Activated T-helper 9 cell treated with anti-CD3 and anti-CD28 coated beads, Interleukin-2, amount 50 U/mL, for 16 hours (primary cell): ENCODE data around the gene ETNK2.
A peak's percentile ranks its signal among the peaks of the same experiment; 100 is the strongest.

Experiments
- DNase-seq: peaks from one replicate; pipeline ENCODE4 v3.0.0-alpha.2; 2020; ENCODE audit warnings: low read depth

Gene ETNK2

DNA sequence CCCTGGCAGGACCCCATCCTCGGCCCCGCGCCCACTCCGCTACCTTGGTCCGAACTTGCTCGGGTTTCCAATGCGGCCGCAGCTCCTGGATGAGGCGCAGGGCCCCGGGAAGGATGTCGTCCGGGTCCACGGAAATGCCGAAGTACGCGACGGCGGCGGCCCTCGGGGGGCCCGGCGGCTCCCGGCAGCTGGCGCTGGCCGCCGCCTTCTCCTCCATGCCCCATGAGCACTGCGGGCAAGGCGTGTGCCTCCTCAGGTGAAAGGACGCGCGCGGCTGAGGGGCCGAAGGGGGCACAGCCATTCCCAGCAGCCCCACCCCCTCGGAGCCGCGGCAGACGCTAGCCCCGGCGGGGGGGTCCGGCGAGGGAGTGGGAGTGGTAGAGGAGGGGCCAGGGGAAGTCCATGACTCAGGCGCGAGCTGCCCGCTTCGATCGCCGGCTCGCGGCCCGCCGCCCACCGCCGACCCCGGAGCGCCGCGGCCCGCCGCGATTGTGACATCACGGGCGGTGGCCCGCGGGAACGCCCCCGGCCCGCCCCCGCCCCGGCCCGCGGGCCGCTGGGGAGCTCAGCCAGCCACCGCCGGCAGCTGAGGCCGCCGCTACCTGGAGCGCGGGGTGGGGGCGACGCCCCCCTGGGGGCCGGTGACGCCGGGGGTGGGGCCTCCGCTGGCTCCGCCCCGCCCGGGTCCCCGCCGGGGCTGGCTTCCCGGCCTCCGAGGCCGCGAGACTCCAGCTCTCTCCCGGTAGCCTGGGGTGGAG lies at the start of gene ETNK2:
TSS of gene ETNK2 (minus strand) at position 493 of the 758 bp plus-strand sequence. CDS start at position 301, 192 bp downstream.
- peak; percentile 42 for DNase-seq

- no peak for DNase-seq
These were observed 49.6 kb upstream of the ETNK2 start for GRCh38 chr1:204201348-204202040.

DNA sequence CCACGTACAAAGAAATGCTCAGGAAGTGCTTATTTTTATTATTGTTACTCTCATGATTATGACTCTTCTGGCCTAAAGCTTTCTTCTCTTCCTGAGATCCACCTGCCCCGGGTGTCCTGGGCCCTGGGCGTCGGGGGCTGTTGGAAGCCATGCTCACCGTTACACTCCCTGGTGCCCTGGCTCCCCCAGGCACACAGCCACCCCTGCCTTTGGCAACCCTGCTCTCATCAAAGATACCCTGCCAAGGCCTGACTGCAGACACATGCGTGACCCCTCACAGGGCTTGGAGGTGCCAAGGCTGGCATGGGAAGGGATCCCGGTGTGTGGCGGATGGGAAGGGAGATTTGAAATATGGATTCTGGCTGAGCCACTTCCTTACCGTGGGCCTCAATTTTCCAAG lies 47.7 kb upstream of the ETNK2 start:
- no peak for DNase-seq

GRCh38 chr1:204198348-204199340 lies 46.8 kb upstream of the ETNK2 start:
- DNase-seq: no peak

DNA sequence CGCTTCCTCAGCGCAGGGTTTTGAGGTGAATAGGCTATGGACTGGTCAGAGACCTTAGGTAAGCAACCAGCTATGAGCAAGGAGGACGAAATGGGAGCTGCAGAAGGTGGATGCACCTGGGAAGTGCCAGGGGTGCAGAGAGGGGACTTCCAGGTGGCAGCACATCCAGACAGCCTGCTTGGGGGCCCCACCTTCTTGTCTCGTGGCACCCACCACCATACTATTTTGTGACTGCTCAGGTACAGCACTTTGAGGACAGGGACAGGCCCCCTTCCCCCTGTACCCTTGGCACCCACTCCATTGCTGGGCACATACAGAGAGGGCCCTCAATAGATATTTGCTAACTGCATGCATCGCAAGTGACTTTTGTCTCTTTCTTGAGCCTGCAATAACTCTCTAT lies 45.2 kb upstream of the ETNK2 start:
- no peak for DNase-seq

DNA sequence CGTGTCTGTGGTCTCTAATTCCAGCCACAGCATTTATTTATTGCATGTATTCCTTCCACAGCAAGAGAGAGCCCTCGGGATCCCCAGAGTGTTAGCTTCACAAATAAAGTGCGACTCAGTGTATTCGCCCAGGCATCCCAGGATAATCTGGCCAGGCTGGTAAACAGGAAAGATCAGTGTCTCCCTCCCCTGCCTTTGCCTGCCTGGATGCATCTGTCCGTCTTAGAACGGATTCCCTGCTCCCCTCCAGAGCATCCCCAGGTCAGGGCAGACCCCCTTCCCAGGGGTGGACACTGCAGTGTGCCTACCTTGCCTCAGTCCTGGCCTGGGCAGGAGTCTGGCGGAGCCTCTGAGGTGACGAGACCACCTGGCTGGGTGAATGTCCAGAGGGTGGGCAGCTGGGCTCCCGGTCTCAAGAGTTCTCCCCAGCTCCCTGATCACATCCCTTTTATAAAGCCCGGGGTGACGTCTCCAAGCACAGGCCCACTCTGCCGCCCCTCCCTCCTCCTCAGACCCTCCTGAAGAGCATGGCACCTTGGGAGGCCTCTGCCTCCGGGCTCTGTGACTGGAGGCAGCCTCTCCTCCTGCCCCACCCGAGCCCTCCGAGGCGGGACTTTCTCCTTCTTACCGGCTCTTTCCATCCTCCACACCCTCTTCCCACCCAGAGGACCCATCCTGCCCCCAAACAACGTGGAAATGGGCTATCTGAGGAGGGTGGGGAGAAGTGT lies 44.4 kb upstream of the ETNK2 start, which contains the start of gene KISS1:
TSS of gene KISS1 (minus strand) at position 424 of the 728 bp plus-strand sequence. CDS start 3,615 bp downstream, outside the sequence.
- DNase-seq: no peak

DNA sequence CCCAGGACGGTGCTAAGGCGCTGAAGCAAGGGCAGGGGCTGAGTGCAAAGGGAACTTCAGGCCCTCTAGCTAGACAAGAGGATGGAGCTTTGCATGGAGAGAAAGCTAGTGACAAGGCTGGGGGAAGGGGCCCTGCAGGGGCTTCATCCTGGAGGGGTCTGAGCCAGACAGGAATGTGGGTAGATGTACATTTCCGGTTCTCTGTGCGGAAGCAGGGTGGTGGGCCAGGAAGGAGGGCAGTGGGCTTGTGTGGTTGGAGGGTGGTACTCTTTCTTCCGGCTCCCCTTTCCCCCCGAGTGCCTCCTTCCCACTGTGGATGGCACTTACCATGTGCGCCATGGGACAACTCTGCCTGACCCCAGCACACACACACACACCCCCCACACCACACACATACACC lies 42.9 kb upstream of the ETNK2 start:
- no peak for DNase-seq

DNA sequence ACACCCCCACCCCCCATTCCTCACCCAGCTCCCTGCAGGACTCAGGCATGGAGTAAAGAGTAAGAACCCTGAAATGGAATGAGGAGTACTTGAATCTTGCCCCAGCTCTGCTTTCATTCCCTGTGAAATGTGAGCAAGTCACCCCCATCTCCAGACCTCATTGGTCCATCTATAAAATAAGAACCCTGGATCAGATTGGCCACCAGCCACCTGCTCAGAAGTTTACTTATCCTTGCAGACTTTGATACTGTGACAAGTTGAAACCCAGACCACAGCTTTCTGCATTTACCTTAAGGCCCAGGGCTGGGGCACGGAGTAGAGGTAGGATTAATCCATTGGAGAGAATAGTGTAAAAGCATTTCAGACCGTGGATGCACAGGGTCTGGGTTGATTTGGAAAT lies 42.2 kb upstream of the ETNK2 start:
- DNase-seq: no peak

DNA sequence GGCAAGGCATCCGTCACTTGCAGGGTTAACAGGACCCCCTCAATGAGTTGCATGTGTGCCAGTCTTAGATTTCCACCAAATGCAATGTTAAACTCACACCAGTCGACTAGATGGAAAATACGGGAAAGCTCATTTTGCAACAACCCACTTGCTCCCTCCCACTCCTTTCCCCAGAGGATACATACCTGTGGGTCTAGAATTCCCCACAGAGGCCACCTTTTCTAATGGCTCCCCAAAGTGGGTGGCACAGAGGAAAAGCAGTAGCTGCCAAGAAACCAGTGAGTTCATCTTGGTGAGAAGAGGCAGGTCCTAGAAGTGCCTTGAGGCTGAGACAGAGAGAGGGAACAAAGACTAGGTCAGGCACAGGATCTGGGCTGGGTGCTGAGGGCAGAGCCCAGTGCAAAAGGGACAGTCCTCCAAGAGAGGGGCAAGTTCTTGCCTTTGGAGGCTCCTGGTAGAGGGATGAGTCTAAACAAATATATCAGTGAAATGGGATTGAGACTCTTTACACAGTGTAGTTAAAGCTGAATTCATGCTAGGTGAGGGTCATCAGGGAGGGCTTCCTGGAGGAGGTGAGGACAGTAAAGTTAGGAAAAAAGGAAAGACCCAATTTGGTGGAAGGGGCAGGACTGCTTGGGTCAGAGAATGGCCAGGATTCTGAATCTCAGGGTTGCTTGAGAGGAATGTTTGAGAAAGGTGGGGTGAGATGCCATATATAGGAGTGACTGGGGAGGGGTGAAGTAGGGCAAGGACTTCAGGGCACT lies 40.9 kb upstream of the ETNK2 start:
- DNase-seq: no peak

GRCh38 chr1:204192046-204192445 lies 40.2 kb upstream of the ETNK2 start:
- DNase-seq: no peak

- no peak for DNase-seq
These were observed 39.6 kb upstream of the ETNK2 start for GRCh38 chr1:204191456-204191855.

GRCh38 chr1:204190212-204191211 lies 38.7 kb upstream of the ETNK2 start:
- DNase-seq: no peak

- no peak for DNase-seq
These were observed 37.3 kb upstream of the ETNK2 start for GRCh38 chr1:204188959-204189639.

GRCh38 chr1:204186597-204186996 lies 34.8 kb upstream of the ETNK2 start:
- no peak for DNase-seq

DNA sequence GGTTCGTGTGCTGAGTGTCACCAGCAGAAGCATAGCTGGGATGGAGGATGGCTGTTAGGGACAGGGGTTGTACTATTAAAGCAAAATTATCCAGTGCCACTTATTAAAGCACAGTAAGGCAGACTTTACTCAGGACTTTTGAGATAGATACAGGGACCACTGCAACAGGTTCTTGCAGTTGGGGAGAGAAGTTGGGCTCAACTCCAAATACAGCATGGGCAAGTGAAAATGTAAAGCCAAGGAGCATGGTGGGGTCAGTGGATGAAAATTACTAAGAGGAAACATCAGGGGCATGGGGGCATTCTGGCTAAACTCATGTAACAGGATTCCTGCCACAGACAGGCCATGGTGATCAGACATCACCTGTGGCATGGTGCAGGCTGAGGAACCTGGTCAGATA lies 29.3 kb upstream of the ETNK2 start:
- DNase-seq: no peak

- DNase-seq: no peak
These were observed 28.3 kb upstream of the ETNK2 start for GRCh38 chr1:204180133-204180532.

GRCh38 chr1:204178487-204179281 lies 26.8 kb upstream of the ETNK2 start:
- DNase-seq: no peak

DNA sequence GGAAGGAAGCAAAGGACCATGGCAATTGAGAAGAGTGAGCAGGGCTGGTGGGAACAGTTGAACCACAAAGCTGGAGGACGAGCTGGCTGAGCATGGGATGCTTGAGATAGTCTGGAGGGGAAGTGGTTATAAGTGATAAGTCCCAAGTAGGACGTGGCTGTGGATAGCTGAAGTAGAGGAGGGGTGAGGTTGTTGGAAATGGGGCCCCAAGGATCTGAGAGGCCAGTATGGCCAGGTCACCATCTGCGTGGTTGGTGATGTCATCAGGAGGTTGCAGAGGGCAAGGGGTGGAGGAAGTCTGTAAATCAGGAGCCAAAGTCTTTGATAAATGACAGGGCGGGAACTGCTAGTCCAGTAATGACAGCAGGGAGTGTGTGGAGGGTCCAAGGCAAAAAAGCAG lies 25.3 kb upstream of the ETNK2 start:
- DNase-seq: no peak
